ENCODE measurements around the gene GRIA4. TPM values are rescaled to one million over a fixed set of nuclear protein-coding genes. Genes with fewer than 3 reads are reported as not detected.

The GRIA4 gene
- total and polyA plus RNA-seq, 4 donors = not detected

- DNase-seq (ENCODE audit: low spot score) = no peak
- Histone ChIP-seq H3K4me3 (ENCODE audit: low read depth in 1 of 3, low read length in 3 of 3) (no peak overlapping the region), H3K27ac (ENCODE audit: low read depth in 1 of 2, low read length in 2 of 2) (no peak overlapping the region), H3K9me3 (ENCODE audit: control insufficient read depth in 4 of 4, low read length in 3 of 4) (no peaks in the 10 kb centered on the region), H3K27me3 (ENCODE audit: control insufficient read depth in 4 of 4, insufficient read depth in 4 of 4, low read length in 3 of 4) (peaks cover 0 to 6% (median 1%) of the 10 kb centered on the region in 4 donors), H3K36me3 (ENCODE audit: control insufficient read depth in 4 of 4, insufficient read depth in 3 of 4, low read depth in 1 of 4, low read length in 3 of 4) (no peaks in the 10 kb centered on the region), H3K9ac (ENCODE audit: low read depth in 1 of 2, low read length in 2 of 2) (no peak overlapping the region), H3K4me1 (ENCODE audit: control insufficient read depth in 4 of 4, insufficient read depth in 4 of 4, low read length in 3 of 4) (peaks cover 0 to 8% (median 0%) of the 10 kb centered on the region in 4 donors)
- TF ChIP-seq MAX (IDR thresholded peaks at IDR 0.05) (no peak), ZBTB33 (IDR thresholded peaks at IDR 0.05) (no peak), CTCF (IDR thresholded peaks at IDR 0.05; ENCODE audit: low read depth, low read length, missing input control) (no peak), TAF1 (conservative IDR thresholded peaks at IDR 0.05) (no peak), YY1 (IDR thresholded peaks at IDR 0.05) (no peak), RAD21 (IDR thresholded peaks at IDR 0.05) (no peak), NR2F2 (IDR thresholded peaks at IDR 0.05) (no peak), JUND (IDR thresholded peaks at IDR 0.05) (no peak)
- 31% methylated on average over 12 of the region's 12 CpGs for WGBS
These were observed 1.9 kb downstream of the GRIA4 start for GRCh38 chr11:105611572-105612441.

GRCh38 chr11:105612771-105613170, 2.9 kb downstream of the GRIA4 start:
- Histone ChIP-seq H3K4me1 (ENCODE audit: control insufficient read depth in 4 of 4, insufficient read depth in 4 of 4, low read length in 3 of 4) (peaks cover 0 to 8% (median 0%) of the 10 kb centered on the region in 4 donors), H3K4me3 (ENCODE audit: low read depth in 1 of 3, low read length in 3 of 3) (no peak overlapping the region), H3K9ac (ENCODE audit: low read depth in 1 of 2, low read length in 2 of 2) (no peak overlapping the region), H3K36me3 (ENCODE audit: control insufficient read depth in 4 of 4, insufficient read depth in 3 of 4, low read depth in 1 of 4, low read length in 3 of 4) (no peaks in the 10 kb centered on the region), H3K9me3 (ENCODE audit: control insufficient read depth in 4 of 4, low read length in 3 of 4) (no peaks in the 10 kb centered on the region), H3K27ac (ENCODE audit: low read depth in 1 of 2, low read length in 2 of 2) (no peak overlapping the region), H3K27me3 (ENCODE audit: control insufficient read depth in 4 of 4, insufficient read depth in 4 of 4, low read length in 3 of 4) (peaks cover 0 to 6% (median 1%) of the 10 kb centered on the region in 4 donors)
- no peak for DNase-seq (ENCODE audit: low spot score)
- TF ChIP-seq EGR1 (IDR thresholded peaks at IDR 0.05; ENCODE audit: low read depth in 2 of 2) (no peak), FOXA1 (IDR thresholded peaks at IDR 0.05) (no peak), NR2F2 (IDR thresholded peaks at IDR 0.05) (no peak), CTCF (IDR thresholded peaks at IDR 0.05; ENCODE audit: low read depth, low read length, missing input control) (no peak), HNF4G (IDR thresholded peaks at IDR 0.05) (no peak), MAX (IDR thresholded peaks at IDR 0.05) (no peak), FOXA2 (IDR thresholded peaks at IDR 0.05) (no peak), SP1 (IDR thresholded peaks at IDR 0.05) (no peak), TAF1 (conservative IDR thresholded peaks at IDR 0.05) (no peak), JUND (IDR thresholded peaks at IDR 0.05) (no peak), RAD21 (IDR thresholded peaks at IDR 0.05) (no peak), ATF3 (IDR thresholded peaks at IDR 0.05) (no peak), REST (IDR thresholded peaks at IDR 0.05) (no peak), GABPA (IDR thresholded peaks at IDR 0.05 in 1 of 2, conservative IDR thresholded peaks at IDR 0.05 in 1 of 2) (no peak), YY1 (IDR thresholded peaks at IDR 0.05) (no peak)
- 73% methylated on average over 4 of the region's 4 CpGs for WGBS

Measured in liver (tissue), 9 donors.